ENCODE measurements around the gene CHAC1. TPM values are rescaled to one million over a fixed set of nuclear protein-coding genes. Genes with fewer than 3 reads are reported as not detected.

CHAC1 gene
- total and polyA plus RNA-seq, 2 of the 13 experiments (the other 11 are each of a cell fraction or from before 2014, with no cell fraction given), result 0.44 TPM; not detected in 1

DNA sequence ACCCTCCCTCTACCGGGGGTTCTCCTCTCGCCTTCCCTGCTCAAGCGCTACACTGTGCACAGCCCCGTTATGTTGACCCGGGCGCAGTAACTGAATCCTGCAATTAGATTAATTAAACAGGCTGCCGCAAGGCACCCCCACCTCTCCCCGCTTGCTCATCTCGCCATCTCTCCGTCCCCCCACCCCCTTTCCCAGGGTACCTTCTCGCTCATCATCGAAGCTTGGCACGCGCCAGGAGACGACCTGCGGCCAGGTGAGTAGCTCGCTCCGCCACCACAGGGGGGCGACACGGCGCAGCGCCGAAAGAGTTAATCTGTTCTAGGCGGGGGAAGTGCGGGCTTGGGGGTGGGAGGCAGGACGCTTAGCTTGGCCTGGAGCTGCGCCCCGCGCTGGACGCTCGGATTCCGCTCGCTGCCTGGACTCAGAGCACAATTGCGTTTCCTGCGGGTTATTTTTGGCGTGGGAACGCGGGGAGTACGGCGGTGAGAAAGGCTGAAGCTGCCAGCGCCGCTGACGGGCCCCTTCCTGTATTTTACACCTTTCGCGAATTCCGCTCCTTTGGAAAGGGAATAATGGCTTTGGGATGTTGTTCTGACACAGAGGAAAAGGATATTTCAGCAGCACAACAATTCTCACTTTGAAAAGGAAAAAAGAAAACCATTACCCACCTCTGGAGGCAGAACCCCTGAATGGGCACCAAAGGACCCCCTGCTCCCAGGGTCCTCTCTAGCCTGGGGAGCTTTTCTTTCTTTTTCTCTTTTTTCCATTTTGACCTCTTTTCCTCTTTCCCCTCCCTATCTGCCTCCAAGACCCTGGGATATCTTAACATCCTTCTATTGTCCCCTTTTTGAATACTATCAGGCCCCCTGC lies 22.6 kb upstream of the CHAC1 start (continued):
- TF ChIP-seq, protein P1, sequence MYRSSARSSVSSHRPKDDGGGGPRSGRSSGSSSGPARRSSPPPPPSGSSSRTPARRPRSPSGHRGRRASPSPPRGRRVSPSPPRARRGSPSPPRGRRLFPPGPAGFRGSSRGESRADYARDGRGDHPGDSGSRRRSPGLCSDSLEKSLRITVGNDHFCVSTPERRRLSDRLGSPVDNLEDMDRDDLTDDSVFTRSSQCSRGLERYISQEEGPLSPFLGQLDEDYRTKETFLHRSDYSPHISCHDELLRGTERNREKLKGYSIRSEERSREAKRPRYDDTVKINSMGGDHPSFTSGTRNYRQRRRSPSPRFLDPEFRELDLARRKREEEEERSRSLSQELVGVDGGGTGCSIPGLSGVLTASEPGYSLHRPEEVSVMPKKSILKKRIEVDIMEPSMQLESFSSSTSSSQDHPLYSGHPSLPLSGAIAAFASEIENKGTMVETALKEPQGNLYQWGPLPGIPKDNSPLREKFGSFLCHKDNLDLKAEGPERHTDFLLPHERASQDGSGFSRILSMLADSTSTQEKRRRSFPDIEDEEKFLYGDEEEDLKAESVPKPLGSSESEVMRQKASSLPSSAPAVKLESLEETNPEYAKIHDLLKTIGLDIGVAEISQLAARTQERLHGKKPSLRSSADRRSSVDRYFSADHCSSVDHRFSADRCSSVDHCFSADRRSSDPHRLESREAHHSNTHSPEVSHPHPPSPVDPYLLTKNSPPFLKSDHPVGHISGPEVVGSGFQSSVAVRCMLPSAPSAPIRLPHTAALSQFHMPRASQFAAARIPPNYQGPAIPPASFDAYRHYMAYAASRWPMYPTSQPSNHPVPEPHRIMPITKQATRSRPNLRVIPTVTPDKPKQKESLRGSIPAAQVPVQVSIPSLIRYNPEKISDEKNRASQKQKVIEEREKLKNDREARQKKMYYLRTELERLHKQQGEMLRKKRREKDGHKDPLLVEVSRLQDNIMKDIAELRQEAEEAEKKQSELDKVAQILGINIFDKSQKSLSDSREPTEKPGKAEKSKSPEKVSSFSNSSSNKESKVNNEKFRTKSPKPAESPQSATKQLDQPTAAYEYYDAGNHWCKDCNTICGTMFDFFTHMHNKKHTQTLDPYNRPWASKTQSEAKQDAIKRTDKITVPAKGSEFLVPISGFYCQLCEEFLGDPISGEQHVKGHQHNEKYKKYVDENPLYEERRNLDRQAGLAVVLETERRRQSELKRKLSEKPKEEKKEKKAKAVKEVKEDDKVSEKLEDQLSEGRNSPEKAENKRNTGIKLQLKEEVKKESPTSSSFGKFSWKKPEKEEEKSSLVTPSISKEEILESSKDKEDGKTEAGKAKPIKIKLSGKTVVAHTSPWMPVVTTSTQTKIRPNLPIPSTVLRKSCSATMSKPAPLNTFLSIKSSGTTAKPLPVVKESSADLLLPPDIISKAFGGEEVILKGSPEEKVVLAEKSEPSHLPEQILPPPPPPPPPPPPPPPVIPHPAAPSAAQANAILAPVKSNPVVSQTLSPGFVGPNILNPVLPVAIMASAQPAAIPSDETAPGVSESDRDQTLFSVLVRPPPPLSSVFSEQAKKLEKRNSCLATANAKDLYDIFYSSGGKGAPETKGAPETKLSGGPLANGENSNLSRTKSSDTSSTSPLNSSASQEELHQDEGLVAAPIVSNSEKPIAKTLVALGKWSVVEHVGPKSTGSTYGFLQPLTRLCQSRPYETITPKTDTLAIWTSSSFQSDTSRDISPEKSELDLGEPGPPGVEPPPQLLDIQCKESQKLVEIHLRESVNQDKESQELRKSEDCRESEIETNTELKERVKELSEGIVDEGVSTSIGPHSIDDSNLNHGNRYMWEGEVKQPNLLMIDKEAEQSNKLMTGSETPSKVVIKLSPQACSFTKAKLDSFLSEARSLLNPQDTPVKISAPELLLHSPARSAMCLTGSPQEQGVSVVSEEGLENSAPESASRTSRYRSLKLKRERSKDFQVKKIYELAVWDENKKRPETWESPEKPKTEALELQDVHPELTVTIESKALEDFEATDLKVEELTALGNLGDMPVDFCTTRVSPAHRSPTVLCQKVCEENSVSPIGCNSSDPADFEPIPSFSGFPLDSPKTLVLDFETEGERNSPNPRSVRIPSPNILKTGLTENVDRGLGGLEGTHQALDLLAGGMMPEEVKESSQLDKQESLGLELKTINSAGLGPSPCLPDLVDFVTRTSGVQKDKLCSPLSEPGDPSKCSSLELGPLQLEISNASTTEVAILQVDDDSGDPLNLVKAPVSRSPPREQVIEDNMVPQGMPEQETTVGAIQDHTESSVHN (CRISPR knock-in tag; IDR thresholded peaks at IDR 0.05), result no peak
- TF ChIP-seq ZNF431 (CRISPR knock-in tag; IDR thresholded peaks at IDR 0.05; ENCODE audit: borderline replicate concordance, low read depth) (no peak), CHD2 (IDR thresholded peaks at IDR 0.05; ENCODE audit: low read depth, low read length) (no peak), JDP2 (CRISPR knock-in tag; IDR thresholded peaks at IDR 0.05; ENCODE audit: borderline replicate concordance) (no peak), HINFP (CRISPR knock-in tag; IDR thresholded peaks at IDR 0.05; ENCODE audit: low read depth) (no peak), KAT7 (CRISPR knock-in tag; IDR thresholded peaks at IDR 0.05; ENCODE audit: borderline replicate concordance) (no peak), ZNF33B (CRISPR knock-in tag; IDR thresholded peaks at IDR 0.05) (no peak), MIER2 (CRISPR knock-in tag; IDR thresholded peaks at IDR 0.05) (no peak), ZNF850 (CRISPR knock-in tag; conservative IDR thresholded peaks at IDR 0.05) (no peak), KMT2B (CRISPR knock-in tag; IDR thresholded peaks at IDR 0.05) (no peak), SMARCC2 (IDR thresholded peaks at IDR 0.05) (no peak), PRDM4 (CRISPR knock-in tag; IDR thresholded peaks at IDR 0.05; ENCODE audit: borderline replicate concordance) (no peak), ZNF510 (CRISPR knock-in tag; IDR thresholded peaks at IDR 0.05; ENCODE audit: low read depth) (no peak), ZNF879 (CRISPR knock-in tag; IDR thresholded peaks at IDR 0.05) (no peak)
- TF ChIP-seq, protein P2, sequence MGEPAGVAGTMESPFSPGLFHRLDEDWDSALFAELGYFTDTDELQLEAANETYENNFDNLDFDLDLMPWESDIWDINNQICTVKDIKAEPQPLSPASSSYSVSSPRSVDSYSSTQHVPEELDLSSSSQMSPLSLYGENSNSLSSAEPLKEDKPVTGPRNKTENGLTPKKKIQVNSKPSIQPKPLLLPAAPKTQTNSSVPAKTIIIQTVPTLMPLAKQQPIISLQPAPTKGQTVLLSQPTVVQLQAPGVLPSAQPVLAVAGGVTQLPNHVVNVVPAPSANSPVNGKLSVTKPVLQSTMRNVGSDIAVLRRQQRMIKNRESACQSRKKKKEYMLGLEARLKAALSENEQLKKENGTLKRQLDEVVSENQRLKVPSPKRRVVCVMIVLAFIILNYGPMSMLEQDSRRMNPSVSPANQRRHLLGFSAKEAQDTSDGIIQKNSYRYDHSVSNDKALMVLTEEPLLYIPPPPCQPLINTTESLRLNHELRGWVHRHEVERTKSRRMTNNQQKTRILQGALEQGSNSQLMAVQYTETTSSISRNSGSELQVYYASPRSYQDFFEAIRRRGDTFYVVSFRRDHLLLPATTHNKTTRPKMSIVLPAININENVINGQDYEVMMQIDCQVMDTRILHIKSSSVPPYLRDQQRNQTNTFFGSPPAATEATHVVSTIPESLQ (CRISPR knock-in tag; conservative IDR thresholded peaks at IDR 0.05), result no peak
